Retina (tissue), 1 donor: ENCODE results near the gene STARD8.
"Not testable (repeated sequence)": the region's sequence is repeated elsewhere in the genome, so short reads cannot be mapped to it uniquely, and the experiment has no call there.

Experiments used
- DNase-seq: peaks from one replicate; pipeline ENCODE4 v3.0.0-alpha.2; 2016

STARD8 gene

GRCh38 chrX:68647156-68647957, at the start of gene STARD8:
STARD8 (plus strand) TSS chrX:68647666; CDS start chrX:68647883, 217 bp downstream.
- peak; percentile 59 for DNase-seq

- DNase-seq: no peak
These were observed 48.6 kb upstream of the STARD8 start for GRCh38 chrX:68598841-68599240.

GRCh38 chrX:68599256-68600152, 48.0 kb upstream of the STARD8 start:
- no peak for DNase-seq

GRCh38 chrX:68604216-68604615, 43.2 kb upstream of the STARD8 start:
- DNase-seq: not testable (repeated sequence)

GRCh38 chrX:68614733-68615132, 32.7 kb upstream of the STARD8 start:
- not testable (repeated sequence) for DNase-seq

- DNase-seq: no peak
These were observed 19.5 kb upstream of the STARD8 start for GRCh38 chrX:68627986-68628385.

GRCh38 chrX:68629936-68630335, 17.5 kb upstream of the STARD8 start:
- not testable (repeated sequence) for DNase-seq

GRCh38 chrX:68631336-68631735, 16.1 kb upstream of the STARD8 start:
- no peak for DNase-seq

GRCh38 chrX:68632491-68632890, 15.0 kb upstream of the STARD8 start:
- no peak for DNase-seq

GRCh38 chrX:68633981-68634380, 13.5 kb upstream of the STARD8 start:
- no peak for DNase-seq

GRCh38 chrX:68634649-68635227, 12.7 kb upstream of the STARD8 start:
- DNase-seq: no peak

- DNase-seq: no peak
These were observed 6.8 kb upstream of the STARD8 start for GRCh38 chrX:68640661-68641060.

- no peak for DNase-seq
These were observed 2.6 kb upstream of the STARD8 start for GRCh38 chrX:68644861-68645260.

GRCh38 chrX:68646421-68646820, 1.0 kb upstream of the STARD8 start:
- no peak for DNase-seq

GRCh38 chrX:68648960-68649359, 1.5 kb downstream of the STARD8 start:
- DNase-seq: no peak

GRCh38 chrX:68650491-68650890, 3.0 kb downstream of the STARD8 start:
- no peak for DNase-seq

GRCh38 chrX:68651110-68651509, 3.6 kb downstream of the STARD8 start:
- no peak for DNase-seq

- no peak for DNase-seq
These were observed 5.1 kb downstream of the STARD8 start for GRCh38 chrX:68652326-68653170.

GRCh38 chrX:68654693-68655092, 7.2 kb downstream of the STARD8 start:
- no peak for DNase-seq

- not testable (repeated sequence) for DNase-seq
These were observed 9.0 kb downstream of the STARD8 start for GRCh38 chrX:68656473-68656872.

- DNase-seq: peak; percentile 19
These were observed 11.1 kb downstream of the STARD8 start for GRCh38 chrX:68658530-68658929.

GRCh38 chrX:68659385-68659784, 11.9 kb downstream of the STARD8 start:
- DNase-seq: no peak
